WI38 (cell line): ENCODE data around the gene SLC29A3.

ENCODE experiments used
- H3K4me3 ChIP-seq: 2 replicates; pipeline ENCODE4 v1.5.1; 2011; ENCODE audit warnings: low read depth, mild to moderate bottlenecking, control low read depth, low read length
- CTCF ChIP-seq: IDR thresholded peaks from 2 replicates; pipeline ENCODE4 v1.5.1; 2012; ENCODE audit warnings: low read depth, mild to moderate bottlenecking, control low read depth, low read length

Gene SLC29A3

GRCh38 chr10:71397296-71398212, 78.5 kb downstream of the SLC29A3 start:
- no peak for TF ChIP-seq CTCF
- H3K4me3 ChIP-seq = no peak overlapping the region

- H3K4me3 ChIP-seq = no peak overlapping the region
- no peak for TF ChIP-seq CTCF
Observed at GRCh38 chr10:71398976-71399375, 79.9 kb downstream of the SLC29A3 start.

- TF ChIP-seq CTCF = no peak
- H3K4me3 ChIP-seq = no peak overlapping the region
Observed at GRCh38 chr10:71399946-71400345, 80.9 kb downstream of the SLC29A3 start.

- no peak overlapping the region for H3K4me3 ChIP-seq
- TF ChIP-seq CTCF = no peak
Observed at GRCh38 chr10:71401056-71401455, 82.0 kb downstream of the SLC29A3 start.

GRCh38 chr10:71402005-71402404, 82.9 kb downstream of the SLC29A3 start:
- TF ChIP-seq CTCF = no peak
- H3K4me3 ChIP-seq = no peak overlapping the region

GRCh38 chr10:71404503-71405295, 85.6 kb downstream of the SLC29A3 start:
- no peak for TF ChIP-seq CTCF

GRCh38 chr10:71406878-71407277, 87.8 kb downstream of the SLC29A3 start:
- TF ChIP-seq CTCF = no peak
- H3K4me3 ChIP-seq = no peak overlapping the region

More at GRCh38 chr10:71404503-71405295, 85.6 kb downstream of the SLC29A3 start:
- H3K4me3 ChIP-seq = no peak overlapping the region
